HG02571 (cell line): Measurements from ENCODE around the gene ISCU.
"Not testable (repeated sequence)": the region's sequence is repeated elsewhere in the genome, so short reads cannot be mapped to it uniquely, and the experiment has no call there.

ENCODE experiments used
- ATAC-seq: cut with Tn5 transposase; IDR thresholded peaks from one replicate; pipeline ENCODE4 v1.9.1; 2021; ENCODE audit warnings: mild to moderate bottlenecking, moderate library complexity; ENCODE audit not compliant: unreplicated experiment

Gene ISCU

DNA sequence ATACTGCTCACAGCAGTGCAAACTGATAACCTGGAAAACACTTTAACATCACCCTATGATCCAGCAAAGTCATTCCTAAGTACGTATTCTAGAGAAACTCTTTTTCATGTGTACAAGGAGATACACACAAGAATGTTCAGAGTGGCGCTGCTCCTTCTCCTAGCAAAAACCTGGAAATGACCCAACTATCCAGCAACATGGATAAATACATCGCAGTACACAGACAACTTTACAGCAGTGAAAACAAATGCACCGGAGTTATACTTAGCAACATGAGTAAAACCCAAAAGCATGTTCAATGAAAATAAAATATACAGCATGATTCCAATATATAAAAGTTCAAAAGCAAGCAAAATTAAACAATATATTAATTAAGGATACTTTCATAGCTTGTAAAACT lies 20.1 kb upstream of the ISCU start:
- no peak for ATAC-seq

DNA sequence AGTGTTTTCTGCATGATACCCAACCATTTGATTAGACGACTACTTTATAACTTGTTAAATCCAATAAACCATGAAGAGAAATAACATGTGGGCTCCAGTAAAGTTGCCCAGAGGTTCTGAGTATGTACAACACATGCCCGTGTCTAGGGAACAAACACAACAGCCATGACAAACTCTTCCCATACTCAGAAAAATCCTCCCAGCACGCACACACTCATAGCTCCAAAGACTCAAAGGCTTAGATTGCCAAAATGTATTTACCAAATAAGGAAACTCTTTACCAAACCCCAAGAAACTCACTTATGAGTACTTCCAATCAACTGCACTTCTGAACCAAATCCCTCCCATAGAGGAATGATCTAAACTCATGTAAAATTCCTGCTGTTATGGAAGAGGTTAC lies 18.7 kb upstream of the ISCU start:
- ATAC-seq, result no peak

DNA sequence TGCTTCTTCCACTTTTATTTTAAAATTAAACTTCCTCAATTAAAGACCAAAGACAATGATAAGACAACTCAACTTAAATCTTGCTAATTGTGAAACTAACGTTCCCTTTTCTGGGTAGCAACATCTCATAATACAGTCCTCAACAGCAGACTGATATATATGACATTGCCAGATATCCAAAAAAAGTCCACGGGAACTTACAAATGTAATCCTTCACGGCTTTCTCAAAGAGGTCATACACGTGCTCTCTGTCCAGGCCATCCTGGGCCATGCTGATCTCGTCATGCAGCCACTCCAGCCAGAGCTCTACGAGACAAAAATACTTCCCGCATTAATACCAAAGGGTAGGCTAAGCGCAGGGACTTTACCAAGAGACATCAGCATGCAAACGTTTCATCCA lies 14.7 kb upstream of the ISCU start:
- ATAC-seq, result no peak

GRCh38 chr12:108548954-108549521 lies 13.4 kb upstream of the ISCU start:
- ATAC-seq, result no peak

- no peak for ATAC-seq
Measured at GRCh38 chr12:108551535-108551934, 10.9 kb upstream of the ISCU start.

- ATAC-seq, result no peak
Measured at GRCh38 chr12:108553799-108554198, 8.6 kb upstream of the ISCU start.

DNA sequence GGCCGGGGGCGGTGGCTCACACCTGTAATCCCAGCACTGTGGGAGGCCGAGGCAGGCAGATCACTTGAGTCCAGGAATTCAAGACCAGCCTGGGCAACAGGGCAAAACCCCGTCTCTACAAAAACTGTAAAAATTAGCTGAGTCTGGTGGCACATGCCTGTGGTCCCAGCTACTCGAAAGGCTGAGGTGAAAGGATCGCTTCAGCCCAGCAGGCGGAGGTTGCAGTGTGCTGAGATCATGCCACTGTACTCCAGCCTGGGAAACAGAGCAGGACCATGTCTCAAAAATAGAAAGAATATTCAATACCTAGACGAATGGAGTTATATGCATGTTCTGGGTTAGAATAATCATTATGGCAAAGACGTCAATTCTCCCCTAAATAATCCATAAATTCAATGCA lies 7.0 kb upstream of the ISCU start:
- ATAC-seq, result not testable (repeated sequence)

DNA sequence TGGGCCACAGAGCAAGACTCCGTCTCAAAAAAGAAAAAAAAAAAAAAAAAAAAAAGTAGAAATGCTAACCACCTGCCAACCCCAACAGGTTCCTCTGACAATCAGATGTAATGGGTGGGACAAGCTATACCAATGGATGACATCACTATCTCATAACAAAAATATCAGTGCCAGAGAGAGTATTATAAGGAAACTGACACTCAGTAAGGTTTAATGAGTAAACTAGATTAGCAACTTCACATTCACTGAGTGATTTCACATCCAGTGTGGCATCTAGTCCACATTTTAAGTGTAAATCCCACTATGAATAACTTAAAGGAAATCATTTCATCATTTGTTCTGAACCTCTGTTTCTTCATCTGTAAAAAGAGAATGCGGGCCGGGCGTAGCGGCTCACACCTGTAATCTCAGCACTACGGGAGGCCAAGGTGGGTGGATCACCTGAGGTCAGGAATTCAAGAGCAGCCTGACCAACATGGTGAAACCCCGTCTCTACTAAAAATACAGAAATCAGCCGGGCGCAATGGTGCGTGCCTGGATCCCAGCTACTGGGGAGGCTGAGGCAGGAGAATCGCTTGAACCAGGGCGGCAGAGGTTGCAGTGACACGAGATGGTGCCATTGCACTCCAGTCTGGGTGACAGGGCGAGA lies 3.3 kb upstream of the ISCU start:
- ATAC-seq, result no peak

GRCh38 chr12:108559748-108560147 lies 2.6 kb upstream of the ISCU start:
- ATAC-seq, result no peak

DNA sequence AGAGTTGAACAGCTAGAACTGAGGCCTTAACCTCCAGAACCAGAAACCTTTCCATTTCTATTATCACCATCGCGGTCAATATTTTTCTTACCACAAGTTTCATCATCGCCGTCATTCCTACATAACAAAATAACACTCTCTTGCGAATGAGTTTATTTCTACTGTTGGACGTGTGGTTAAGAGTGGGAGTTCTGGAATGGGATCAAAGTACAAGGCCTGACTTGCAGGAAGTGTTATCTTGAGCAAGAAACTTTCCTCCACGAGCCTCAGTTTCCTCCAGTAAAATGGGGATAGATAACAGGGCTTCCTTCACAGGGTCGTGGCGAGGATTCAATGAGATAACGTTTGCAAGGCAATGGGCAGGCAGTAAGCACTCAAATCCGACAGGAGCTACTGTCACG lies 2.1 kb upstream of the ISCU start:
- ATAC-seq, result no peak

DNA sequence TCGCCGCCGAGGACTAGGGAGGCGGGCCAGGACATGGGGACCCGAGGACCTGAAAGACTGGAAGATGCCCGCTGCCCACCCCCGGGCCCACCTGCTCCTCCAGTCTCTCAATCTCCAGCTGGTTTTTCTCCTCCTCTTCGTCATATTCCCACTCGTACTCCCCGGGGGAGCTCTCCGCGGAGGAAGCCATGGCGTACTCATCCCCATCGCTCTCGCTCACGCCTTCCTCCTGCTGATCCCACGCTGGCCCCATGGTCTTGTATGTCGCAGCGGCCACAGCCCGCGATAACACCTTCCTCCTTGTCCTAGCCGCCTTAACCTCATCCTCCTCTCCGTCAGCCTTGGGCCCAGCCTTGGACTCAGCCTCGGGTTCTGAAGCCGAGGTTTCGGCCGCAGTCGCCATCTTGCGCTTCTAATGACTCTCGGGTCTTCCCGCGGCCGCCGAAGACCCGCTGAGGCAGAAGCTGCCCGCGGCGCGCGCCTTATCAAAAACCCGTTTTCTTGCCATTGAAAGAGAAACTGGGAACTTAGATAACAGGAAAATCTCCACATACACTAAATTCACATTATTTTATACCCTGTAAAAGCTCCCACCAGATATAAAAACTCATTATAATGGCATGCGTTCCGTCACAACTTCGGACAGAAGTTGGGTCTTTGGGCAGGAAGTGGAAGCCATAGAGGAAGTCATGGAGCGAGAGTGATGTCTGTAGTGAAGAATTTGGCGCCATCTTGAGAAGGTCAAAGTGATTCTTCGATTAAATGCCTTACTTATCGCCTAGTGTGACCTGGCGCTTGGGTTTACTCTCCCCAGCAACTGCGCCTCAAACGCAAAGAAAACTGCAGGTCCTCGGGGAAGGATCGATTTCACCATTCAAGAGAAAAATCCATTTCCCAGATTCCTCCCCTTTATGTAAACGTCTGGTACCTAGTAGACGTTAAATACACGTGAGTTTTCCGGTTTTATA lies 1.4 kb upstream of the ISCU start, which contains the start of gene SART3:
SART3 (minus strand) TSS at position 422 of the 968 bp plus-strand sequence; CDS start at position 403, 19 bp downstream.
- ATAC-seq, result peak; percentile 37

DNA sequence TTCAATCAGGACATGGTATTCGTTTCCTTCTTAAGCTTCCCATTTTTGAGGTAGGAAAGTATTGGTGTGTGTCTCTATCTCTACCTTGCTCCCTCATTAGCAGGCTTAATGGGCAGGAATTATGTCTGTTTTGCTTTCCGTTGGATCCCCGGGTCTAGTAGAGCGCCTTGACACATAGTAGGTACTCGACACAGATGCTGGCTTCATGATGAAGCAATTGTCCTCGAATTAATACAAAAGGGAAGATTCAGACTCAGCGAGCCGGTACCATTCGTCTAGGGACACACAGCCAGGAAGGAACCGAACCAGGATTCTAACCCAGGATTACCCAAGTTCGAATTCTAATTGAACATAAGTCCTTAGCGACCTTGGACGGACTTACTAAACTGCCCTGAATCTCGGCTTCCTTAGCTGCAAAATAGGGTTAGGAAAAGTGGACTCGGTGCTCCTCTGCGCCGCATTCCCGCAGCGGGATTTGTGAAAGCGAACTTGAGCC lies 496 bp upstream of the ISCU start:
- ATAC-seq, result no peak

- peak; percentile 32 for ATAC-seq
Measured at GRCh38 chr12:108563136-108563803, 874 bp downstream of the ISCU start.

DNA sequence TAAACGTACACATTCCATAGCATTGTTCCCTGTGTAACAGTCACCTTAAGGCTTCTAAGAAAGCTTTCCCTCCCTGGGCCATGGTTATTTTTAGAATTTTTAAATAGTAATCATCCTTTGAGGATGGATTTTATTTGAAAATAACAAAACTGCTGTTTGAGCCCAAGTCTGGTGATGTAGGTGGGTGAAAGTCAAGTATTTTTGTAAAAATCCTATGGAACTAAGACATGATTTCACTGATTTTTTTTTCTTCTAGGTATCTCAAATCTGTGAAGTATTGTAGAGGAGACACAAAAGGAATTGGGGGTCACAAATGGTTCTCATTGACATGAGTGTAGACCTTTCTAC lies 1.4 kb downstream of the ISCU start:
- ATAC-seq, result no peak

DNA sequence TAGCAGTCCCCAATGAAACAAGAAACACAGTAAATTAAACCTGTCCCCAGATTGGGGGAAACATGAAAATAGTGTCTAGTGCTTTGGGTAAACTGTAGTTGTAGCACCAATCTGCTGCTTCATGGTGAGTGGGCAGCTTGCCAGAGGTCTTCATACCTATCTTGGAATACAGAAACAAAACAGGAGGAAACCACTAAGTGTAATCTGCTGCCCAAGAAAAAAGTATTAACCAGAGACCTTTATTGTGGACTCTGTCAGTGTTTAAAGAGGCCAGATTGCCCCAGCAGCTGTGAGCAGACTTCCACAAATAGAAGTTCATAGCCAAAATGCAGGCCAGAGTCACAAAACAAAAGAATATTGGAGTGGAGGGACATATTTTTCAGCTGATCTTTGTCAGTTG lies 2.3 kb downstream of the ISCU start:
- ATAC-seq, result no peak

- no peak for ATAC-seq
Measured at GRCh38 chr12:108565146-108565545, 2.8 kb downstream of the ISCU start.

GRCh38 chr12:108565976-108566375 lies 3.6 kb downstream of the ISCU start:
- no peak for ATAC-seq

- no peak for ATAC-seq
Measured at GRCh38 chr12:108566452-108566851, 4.1 kb downstream of the ISCU start.

DNA sequence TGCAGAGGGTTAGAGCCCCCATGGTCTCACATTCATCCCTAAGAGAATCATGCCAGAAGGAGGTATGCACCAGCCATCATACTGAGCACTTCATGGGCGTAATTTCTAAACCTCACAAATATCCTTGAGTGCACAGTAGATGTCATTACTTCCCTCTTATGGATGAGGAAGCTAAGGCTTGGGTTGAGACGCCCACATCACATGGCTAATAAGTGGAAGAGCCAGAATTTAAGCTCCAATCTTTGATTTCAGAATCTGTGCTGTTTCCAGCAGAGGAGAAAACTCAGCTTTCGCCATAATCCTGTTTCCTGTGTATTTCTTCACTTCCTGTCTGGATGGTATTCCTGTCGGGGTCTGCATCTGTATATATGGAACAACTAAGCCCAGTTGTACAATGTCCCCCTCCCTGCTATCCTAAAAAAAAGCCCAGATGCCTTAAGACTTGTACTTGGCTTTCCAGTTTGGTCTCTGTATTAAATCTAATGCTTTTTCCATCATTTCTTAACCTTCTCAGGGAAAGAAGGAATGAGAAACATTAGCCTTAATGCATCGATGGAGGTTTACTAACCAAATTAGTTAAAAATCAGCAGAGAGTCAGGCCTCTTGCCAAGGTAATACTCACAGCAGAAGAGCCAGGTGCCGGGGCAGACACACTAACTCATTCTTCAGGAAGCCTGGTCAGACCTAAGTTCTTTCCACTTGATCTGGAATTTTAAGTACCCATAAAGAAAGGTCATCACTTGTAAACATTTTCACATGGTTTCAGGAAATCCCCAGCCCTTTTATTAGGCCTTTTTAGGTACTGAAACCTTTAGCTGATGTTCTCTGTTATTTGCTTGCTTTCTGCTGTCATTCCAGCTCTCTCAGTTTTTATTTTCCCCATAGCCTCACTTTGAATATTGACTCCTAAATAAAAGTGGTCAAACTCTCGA lies 5.3 kb downstream of the ISCU start:
- no peak for ATAC-seq
